Keratinocyte (primary cell): ENCODE measurements around the gene C11orf91. TPM values are rescaled to one million over a fixed set of nuclear protein-coding genes. Genes with fewer than 3 reads are reported as not detected.
A peak's percentile ranks its signal among the peaks of the same experiment; 100 is the strongest.

Source experiments
- DNase-seq: peaks from one replicate; pipeline ENCODE4 v3.0.0-alpha.2; 2011; ENCODE audit warnings: low read depth, missing footprints, low spot score
- FAIRE-seq: peaks from 2 replicates; lab custom pipeline; 2011; peaks lifted over from hg19 to GRCh38; lab: Jason Lieb, UNC
- H2AFZ ChIP-seq: 2 replicates; pipeline ENCODE4 v1.6.0; 2012; ENCODE audit warnings: low read length, control low read depth, inconsistent platforms; ENCODE audit not compliant: control insufficient read depth
- H3K27ac ChIP-seq: 2 replicates; pipeline ENCODE4 v1.5.1; 2011; ENCODE audit warnings: low read length; ENCODE audit not compliant: control insufficient read depth, insufficient read depth
- H3K27me3 ChIP-seq: 3 replicates; pipeline ENCODE4 v1.6.0; 2011; ENCODE audit warnings: low read length; ENCODE audit not compliant: control insufficient read depth, insufficient read depth; ENCODE audit errors: extremely low read depth
- H3K36me3 ChIP-seq, 2 experiments: 2 replicates in 1 of 2; 3 replicates in 1 of 2; pipeline ENCODE4 v1.5.1; 2011; ENCODE audit warnings: low read length in 2 of 2, mild to moderate bottlenecking in 1 of 2; ENCODE audit not compliant: control insufficient read depth in 2 of 2, insufficient read depth in 2 of 2; ENCODE audit errors: extremely low read depth in 1 of 2
- H3K4me1 ChIP-seq: 3 replicates; pipeline ENCODE4 v1.5.1; 2011; ENCODE audit warnings: low read length; ENCODE audit not compliant: control insufficient read depth, insufficient read depth; ENCODE audit errors: extremely low read depth
- H3K4me2 ChIP-seq: 3 replicates; pipeline ENCODE4 v1.6.0; 2011; ENCODE audit warnings: low read depth, low read length; ENCODE audit not compliant: control insufficient read depth, insufficient read depth; ENCODE audit errors: extremely low read depth
- H3K4me3 ChIP-seq, 3 experiments: fragments of 200-600 bp in 1 of 3; sonication (generic) in 1 of 3; 2 replicates in 2 of 3; 3 replicates in 1 of 3; pipeline ENCODE4 v1.5.1; 2011 to 2016; ENCODE audit warnings: low read length in 3 of 3, mild to moderate bottlenecking in 3 of 3, control low read depth in 2 of 3, inconsistent platforms in 1 of 3, low read depth in 1 of 3, mixed read lengths in 1 of 3, mixed run types in 1 of 3, moderate library complexity in 1 of 3; ENCODE audit not compliant: control insufficient read depth in 2 of 3, insufficient read depth in 2 of 3; ENCODE audit errors: extremely low read depth in 1 of 3
- H3K79me2 ChIP-seq: 2 replicates; pipeline ENCODE4 v1.6.0; 2012; ENCODE audit warnings: low read length; ENCODE audit not compliant: control insufficient read depth, insufficient read depth
- H3K9ac ChIP-seq: 3 replicates; pipeline ENCODE4 v1.6.0; 2011; ENCODE audit warnings: low read length; ENCODE audit not compliant: control insufficient read depth, insufficient read depth; ENCODE audit errors: extremely low read depth
- H3K9me1 ChIP-seq: 3 replicates; pipeline ENCODE4 v1.6.0; 2011; ENCODE audit warnings: low read length; ENCODE audit not compliant: control insufficient read depth, insufficient read depth; ENCODE audit errors: extremely low read depth
- H3K9me3 ChIP-seq: 2 replicates; pipeline ENCODE4 v1.5.1; 2012; ENCODE audit warnings: low read depth, low read length; ENCODE audit not compliant: control insufficient read depth
- H4K20me1 ChIP-seq: 3 replicates; pipeline ENCODE4 v1.6.0; 2011; ENCODE audit warnings: low read length; ENCODE audit not compliant: control insufficient read depth, insufficient read depth; ENCODE audit errors: extremely low read depth
- CTCF ChIP-seq, 3 experiments: IDR thresholded peaks in 1 of 3; conservative IDR thresholded peaks in 1 of 3; optimal IDR thresholded peaks in 1 of 3; 2 replicates in 2 of 3; 3 replicates in 1 of 3; pipeline versions ENCODE3 to v1.5.1; 2011; ENCODE audit warnings: low read length in 3 of 3, mild to moderate bottlenecking in 3 of 3, moderate library complexity in 2 of 3, control low read depth in 1 of 3, inconsistent platforms in 1 of 3; ENCODE audit not compliant: insufficient read depth in 2 of 3; ENCODE audit errors: extremely low read depth in 1 of 3
- EZH2 ChIP-seq: IDR thresholded peaks from one replicate; pipeline ENCODE4 v1.6.1; 2012; ENCODE audit warnings: inconsistent platforms, mild to moderate bottlenecking, low read length, moderate library complexity
- dilution Hi-C: fragments of 300-500 bp; cut with MboI; formaldehyde crosslinking; loops from one replicate; pipeline ENCODE4 v1.7.0; 2020; ENCODE audit warnings: low sequenced_read_pairs; ENCODE audit not compliant: extremely low pct_ligation_motif_present
- polyA plus RNA-seq, 5 experiments: library from polyadenylated mRNA; depleted of rRNA in 3 of 5; stranded (reverse) in 3 of 5; stranded (forward) in 1 of 5; unstranded in 1 of 5; fragments of >200 nt; gene quantifications; 1 replicate in 1 of 5; 2 replicates in 3 of 5; 3 replicates in 1 of 5; pipeline versions ENCODE4 v1.2.1 to v1.2.3, GENCODE V29; 2011 to 2012; ENCODE audit warnings: missing spikeins in 2 of 5, low read depth in 1 of 5, low replicate concordance in 1 of 5

The C11orf91 gene
- polyA plus RNA-seq, 1 donor (not counting 4 experiments of a cell fraction or from before 2014, with no cell fraction given) = 0.10 TPM

GRCh38 chr11:33743291-33743690 lies 42.7 kb upstream of the C11orf91 start:
- Histone ChIP-seq H3K79me2 (no peaks in the 10 kb centered on the region), H3K27me3 (no peaks in the 10 kb centered on the region), H3K9ac (no peak overlapping the region), H3K27ac (no peak overlapping the region), H4K20me1 (no peaks in the 10 kb centered on the region), H3K36me3 (peaks cover 8 to 11% of the 10 kb centered on the region in 2 experiments), H3K9me3 (no peaks in the 10 kb centered on the region), H3K4me1 (no peaks in the 10 kb centered on the region), H3K4me2 (no peak overlapping the region), H3K9me1 (no peaks in the 10 kb centered on the region), H2AFZ (no peak overlapping the region), H3K4me3 (no peak overlapping the region)
- dilution Hi-C loops = no loop called here
- FAIRE-seq = no peak
- TF ChIP-seq EZH2 (no peak), CTCF (optimal IDR thresholded peaks at IDR 0.05 in 1 of 3, IDR thresholded peaks at IDR 0.05 in 1 of 3, conservative IDR thresholded peaks at IDR 0.05 in 1 of 3; ENCODE audit: extremely low read depth in 1 of 3, insufficient read depth in 2 of 3, low read length in 3 of 3) (no peak)
- DNase-seq = no peak

GRCh38 chr11:33742249-33742851 lies 41.7 kb upstream of the C11orf91 start:
- FAIRE-seq = no peak

More at GRCh38 chr11:33742249-33742851, 41.7 kb upstream of the C11orf91 start:
- H3K4me2 ChIP-seq = no peak overlapping the region
- H3K9me3 ChIP-seq = no peaks in the 10 kb centered on the region
- peaks cover 5% of the 10 kb centered on the region for H3K4me1 ChIP-seq
- no peaks in the 10 kb centered on the region for H3K9me1 ChIP-seq
- H3K9ac ChIP-seq = no peak overlapping the region
- dilution Hi-C loops = no loop called here
- H3K27me3 ChIP-seq = no peaks in the 10 kb centered on the region
- H3K79me2 ChIP-seq = no peaks in the 10 kb centered on the region
- no peak overlapping the region for H3K4me3 ChIP-seq
- no peak for DNase-seq
- TF ChIP-seq CTCF (optimal IDR thresholded peaks at IDR 0.05 in 1 of 3, IDR thresholded peaks at IDR 0.05 in 1 of 3, conservative IDR thresholded peaks at IDR 0.05 in 1 of 3; ENCODE audit: extremely low read depth in 1 of 3, insufficient read depth in 2 of 3, low read length in 3 of 3) = peak in 1 of 3 experiments; percentile 27
- no peak for TF ChIP-seq EZH2
- no peak overlapping the region for H3K27ac ChIP-seq
- peaks cover 7 to 11% of the 10 kb centered on the region in 2 experiments for H3K36me3 ChIP-seq
- no peaks in the 10 kb centered on the region for H4K20me1 ChIP-seq
- no peak overlapping the region for H2AFZ ChIP-seq
